GM18511 (cell line): ENCODE results near the gene NTRK3.

Experiments used
- ATAC-seq: cut with Tn5 transposase; IDR thresholded peaks from one replicate; pipeline ENCODE4 v1.9.1; 2021; ENCODE audit warnings: mild to moderate bottlenecking, moderate library complexity; ENCODE audit not compliant: unreplicated experiment

The NTRK3 gene

GRCh38 chr15:88232771-88233201 lies 23.8 kb downstream of the NTRK3 start:
- ATAC-seq = no peak

- no peak for ATAC-seq
Observed at GRCh38 chr15:88231909-88232644, 24.5 kb downstream of the NTRK3 start.

DNA sequence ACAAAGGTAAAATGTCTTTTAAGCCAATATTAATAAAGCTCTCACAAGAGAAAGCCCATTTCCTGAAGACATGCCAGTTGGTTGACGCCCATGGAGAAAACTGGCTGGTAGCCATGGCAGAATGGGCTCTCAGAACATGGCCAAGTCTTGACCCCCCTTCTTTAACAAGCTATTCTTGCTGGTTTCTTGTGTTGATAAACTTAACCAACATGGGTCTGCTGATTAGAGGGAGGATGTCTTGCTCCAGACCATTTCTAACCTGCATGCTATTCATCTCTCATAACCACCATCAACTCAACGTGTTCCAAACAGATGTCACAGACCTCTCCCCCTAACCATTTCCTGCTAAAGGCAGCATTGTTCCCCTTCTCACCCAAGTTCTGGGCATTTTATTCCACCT lies 25.7 kb downstream of the NTRK3 start:
- ATAC-seq = no peak

- ATAC-seq = no peak
Observed at GRCh38 chr15:88225461-88225860, 31.1 kb downstream of the NTRK3 start.

GRCh38 chr15:88223084-88223483 lies 33.5 kb downstream of the NTRK3 start:
- ATAC-seq = no peak

DNA sequence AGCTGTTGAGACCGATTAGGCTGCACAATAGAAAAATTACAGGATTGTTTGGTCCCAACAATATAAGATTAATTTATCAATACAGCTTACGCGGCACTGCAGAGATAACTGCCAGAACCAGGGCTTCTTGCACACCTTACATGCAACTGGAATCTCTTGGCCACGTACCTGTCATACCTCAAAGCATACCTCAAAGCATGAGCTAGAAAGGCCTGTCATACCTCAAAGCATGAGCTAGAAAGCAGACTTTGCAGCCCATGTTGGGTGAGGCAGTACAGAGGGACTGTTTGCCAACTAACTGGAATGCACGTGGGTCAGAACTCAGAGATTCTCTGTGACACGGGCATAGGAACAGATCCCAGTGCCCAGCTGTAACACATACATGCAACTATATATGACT lies 34.7 kb downstream of the NTRK3 start:
- no peak for ATAC-seq

- ATAC-seq = no peak
Observed at GRCh38 chr15:88220443-88221335, 35.9 kb downstream of the NTRK3 start.

DNA sequence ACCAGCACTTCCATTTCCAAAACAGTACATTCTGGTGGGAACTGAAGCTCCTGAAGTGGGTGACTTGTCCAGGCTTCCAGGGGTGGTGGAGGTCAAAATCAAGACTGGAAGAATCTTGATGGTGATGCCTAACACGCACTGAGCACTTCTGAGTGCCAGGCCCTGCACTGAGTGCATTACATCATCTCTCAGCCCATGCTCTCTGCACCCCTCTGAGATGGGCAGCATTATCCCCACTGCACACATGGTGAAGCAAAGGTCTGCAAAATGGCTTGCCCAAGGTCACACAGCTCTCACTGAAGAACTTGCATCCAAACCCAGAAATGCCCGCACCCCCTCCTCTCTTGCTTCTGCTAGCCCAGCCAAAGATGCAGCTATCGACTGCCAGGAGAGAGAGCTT lies 36.9 kb downstream of the NTRK3 start:
- ATAC-seq = no peak

DNA sequence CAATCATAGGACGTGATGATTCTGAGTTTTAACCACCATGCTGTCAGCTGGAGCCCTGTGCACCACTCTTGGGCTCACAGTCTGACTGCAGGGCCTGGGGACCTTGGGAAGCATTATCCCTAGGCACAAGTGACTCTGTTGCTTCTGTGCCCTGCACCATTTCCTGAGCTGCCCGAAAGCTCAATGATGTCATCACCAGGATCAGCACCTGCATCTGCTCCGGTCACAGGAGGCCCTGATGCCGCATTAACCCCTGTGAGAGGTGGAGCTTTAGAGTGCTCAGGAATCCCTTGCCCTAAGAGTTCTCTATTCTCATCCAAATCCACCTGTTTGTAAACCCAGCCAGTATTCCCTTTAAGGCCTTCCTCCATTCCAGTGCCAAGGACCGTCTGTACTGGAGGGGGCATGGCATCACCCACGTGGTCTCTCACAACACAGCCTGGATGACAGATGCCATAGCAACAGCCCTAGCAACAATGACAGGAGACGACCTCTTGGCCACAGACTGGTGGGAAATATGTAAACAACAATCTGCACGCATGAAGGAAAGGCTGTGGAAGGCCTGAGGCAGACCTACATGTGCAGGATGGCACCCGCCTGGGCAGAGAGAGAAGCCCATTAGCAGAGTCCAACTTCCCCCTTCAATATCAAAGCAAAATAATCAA lies 37.9 kb downstream of the NTRK3 start:
- ATAC-seq = no peak

GRCh38 chr15:88215066-88215648 lies 41.4 kb downstream of the NTRK3 start:
- ATAC-seq = no peak

- ATAC-seq = no peak
Observed at GRCh38 chr15:88209111-88209510, 47.4 kb downstream of the NTRK3 start.

DNA sequence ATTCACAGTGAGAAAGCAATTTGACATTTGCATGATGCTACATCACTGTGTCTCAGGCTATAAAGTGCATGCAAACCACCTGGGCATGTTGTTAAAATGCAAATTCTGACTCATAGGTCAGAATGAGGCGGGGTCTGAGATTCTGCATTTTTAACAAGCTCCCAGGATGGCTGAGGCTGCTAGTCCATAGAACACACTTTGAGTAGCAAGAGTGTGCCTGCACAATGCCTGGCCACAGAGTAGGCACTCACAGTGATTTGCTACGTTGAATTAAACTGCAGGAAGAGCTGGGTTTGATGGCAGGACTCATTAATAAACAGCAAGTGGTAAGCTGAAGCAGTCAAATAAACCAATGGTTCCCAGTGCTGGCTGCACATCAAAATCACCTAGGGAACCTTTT lies 48.1 kb downstream of the NTRK3 start:
- no peak for ATAC-seq

- no peak for ATAC-seq
Observed at GRCh38 chr15:88207565-88207964, 49.0 kb downstream of the NTRK3 start.

- no peak for ATAC-seq
Observed at GRCh38 chr15:88204584-88204983, 52.0 kb downstream of the NTRK3 start.

DNA sequence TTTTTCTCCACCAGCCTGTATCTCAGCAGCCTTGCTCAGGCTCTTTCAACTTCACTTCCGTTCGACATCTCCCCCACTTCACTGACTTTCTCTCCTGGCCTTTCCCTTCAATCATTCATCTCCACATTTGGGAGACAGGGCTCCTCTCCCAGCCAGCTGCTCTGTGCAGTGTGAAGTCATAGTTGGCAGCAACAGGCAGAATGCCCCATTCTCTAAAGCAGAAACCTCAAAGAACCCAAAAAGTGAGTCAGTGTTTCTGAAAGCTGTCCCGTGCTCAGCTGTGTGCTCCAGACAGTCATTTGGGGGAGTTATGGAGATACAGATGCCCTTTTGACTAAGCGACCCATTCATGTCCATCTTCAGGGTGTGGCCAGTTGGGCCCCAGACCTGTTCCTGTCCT lies 54.3 kb downstream of the NTRK3 start:
- ATAC-seq = no peak

GRCh38 chr15:88201207-88201606 lies 55.3 kb downstream of the NTRK3 start:
- ATAC-seq = no peak

- no peak for ATAC-seq
Observed at GRCh38 chr15:88196961-88197360, 59.6 kb downstream of the NTRK3 start.

GRCh38 chr15:88194162-88194561 lies 62.4 kb downstream of the NTRK3 start:
- ATAC-seq = no peak

DNA sequence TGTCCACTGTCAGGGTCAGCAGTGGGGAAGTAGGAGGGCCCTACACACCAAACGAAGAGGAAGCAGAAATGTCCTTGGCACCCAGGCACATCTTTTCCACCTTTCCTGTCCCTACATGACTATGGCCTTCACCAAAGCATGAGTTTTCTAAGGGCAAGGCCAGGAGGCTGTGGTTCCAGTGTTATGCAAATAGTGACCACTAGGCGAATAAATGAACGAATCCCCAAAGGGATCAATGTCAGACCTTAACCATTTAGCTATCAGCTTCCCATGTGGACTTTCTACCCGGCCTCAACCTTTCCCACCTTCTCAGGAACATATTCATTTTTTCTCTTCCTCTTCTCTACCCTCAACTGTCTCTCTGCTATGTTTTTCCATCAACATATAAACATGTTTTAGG lies 63.1 kb downstream of the NTRK3 start:
- no peak for ATAC-seq

- no peak for ATAC-seq
Observed at GRCh38 chr15:88191812-88192165, 64.8 kb downstream of the NTRK3 start.

- ATAC-seq = no peak
Observed at GRCh38 chr15:88190232-88190631, 66.3 kb downstream of the NTRK3 start.
